ENCODE measurements around the gene DCAF7. TPM values are rescaled to one million over a fixed set of nuclear protein-coding genes. Genes with fewer than 3 reads are reported as not detected.

Gene DCAF7
- total RNA-seq, 4 donors from 2014 or later = 24.8 to 29.7 (median 25.9) TPM

DNA sequence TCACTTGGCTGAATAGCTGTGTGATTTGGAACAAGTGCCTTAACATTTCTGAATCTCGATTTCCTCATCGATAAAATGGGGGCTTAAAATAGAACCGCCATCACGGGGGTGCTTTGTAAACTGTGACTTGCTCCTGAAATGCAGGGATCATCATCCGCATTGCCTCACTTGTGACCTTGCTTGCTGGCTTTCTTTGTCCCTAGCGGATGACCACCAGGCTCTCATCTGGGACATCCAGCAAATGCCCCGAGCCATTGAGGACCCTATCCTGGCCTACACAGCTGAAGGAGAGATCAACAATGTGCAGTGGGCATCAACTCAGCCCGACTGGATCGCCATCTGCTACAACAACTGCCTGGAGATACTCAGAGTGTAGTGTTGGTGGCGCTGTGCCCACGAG is 38.5 kb downstream of the DCAF7 start:
- no peaks in the 10 kb centered on the region for H3K4me1 ChIP-seq
- no peaks in the 10 kb centered on the region for H3K27me3 ChIP-seq
- TF ChIP-seq CTCF (IDR thresholded peaks at IDR 0.05) = no peak
- no peak for TF ChIP-seq POLR2A (IDR thresholded peaks at IDR 0.05)
- H3K27ac ChIP-seq = no peak overlapping the region
- intact Hi-C loops (cut with DNase I) = no loop called here
- no peak for DNase-seq
- no peak overlapping the region for H3K4me3 ChIP-seq
- peaks cover 12 to 100% (median 39%) of the 10 kb centered on the region in 3 donors for H3K36me3 ChIP-seq
- 92% methylated on average over 10 of the region's 11 CpGs for WGBS, 2 donors
- H3K9me3 ChIP-seq = no peaks in the 10 kb centered on the region

DNA sequence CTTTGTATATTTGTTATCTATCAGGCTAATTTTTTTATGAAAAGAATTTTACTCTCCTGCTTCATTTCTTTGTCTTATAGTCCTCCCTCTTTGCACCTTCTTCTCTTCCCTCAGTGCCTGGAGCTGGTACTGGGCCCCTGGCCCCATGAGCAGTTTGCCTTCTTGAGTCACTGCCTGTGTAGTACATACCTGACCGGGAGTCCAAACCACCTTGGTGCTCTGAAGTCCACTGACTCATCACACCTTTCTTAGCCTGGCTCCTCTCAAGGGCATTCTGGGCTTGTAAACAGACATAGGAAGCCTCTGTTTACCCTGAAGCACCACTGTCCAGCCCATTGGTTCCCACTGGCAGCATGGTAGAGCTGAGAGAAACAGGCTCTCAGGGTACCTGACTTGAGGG is 39.4 kb downstream of the DCAF7 start:
- no peak overlapping the region for H3K27ac ChIP-seq
- peaks cover 9 to 100% (median 32%) of the 10 kb centered on the region in 3 donors for H3K36me3 ChIP-seq
- H3K4me1 ChIP-seq = no peaks in the 10 kb centered on the region
- 63 to 83% methylated on average over 1 of the region's 1 CpG for WGBS, 2 donors
- H3K9me3 ChIP-seq = no peaks in the 10 kb centered on the region
- no peaks in the 10 kb centered on the region for H3K27me3 ChIP-seq
- intact Hi-C loops (cut with DNase I) = no loop called here
- H3K4me3 ChIP-seq = no peak overlapping the region
- no peak for TF ChIP-seq POLR2A (IDR thresholded peaks at IDR 0.05)
- TF ChIP-seq CTCF (IDR thresholded peaks at IDR 0.05) = no peak
- DNase-seq = no peak

DNA sequence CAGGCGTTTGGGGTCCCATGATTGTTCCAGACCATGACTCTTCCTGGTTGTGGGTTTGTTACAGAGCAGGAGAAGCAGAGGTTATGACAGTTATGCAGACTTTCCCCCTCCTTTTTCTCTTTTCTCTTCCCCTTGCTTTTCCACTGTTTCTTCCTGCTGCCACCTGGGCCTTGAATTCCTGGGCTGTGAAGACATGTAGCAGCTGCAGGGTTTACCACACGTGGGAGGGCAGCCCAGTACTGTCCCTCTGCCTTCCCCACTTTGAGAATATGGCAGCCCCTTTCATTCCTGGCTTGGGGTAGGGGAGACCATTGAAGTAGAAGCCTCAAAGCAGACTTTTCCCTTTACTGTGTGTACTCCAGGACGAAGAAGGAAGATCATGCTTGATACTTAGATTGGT is 42.5 kb downstream of the DCAF7 start:
- TF ChIP-seq POLR2A (IDR thresholded peaks at IDR 0.05) (no peak), CTCF (IDR thresholded peaks at IDR 0.05) (no peak)
- Histone ChIP-seq H3K4me3 (no peak overlapping the region), H3K27me3 (no peaks in the 10 kb centered on the region), H3K9me3 (no peaks in the 10 kb centered on the region), H3K36me3 (peaks cover 6 to 79% (median 16%) of the 10 kb centered on the region in 3 donors), H3K27ac (no peak overlapping the region), H3K4me1 (no peaks in the 10 kb centered on the region)
- intact Hi-C loops (cut with DNase I) = no loop called here
- no peak for DNase-seq
- 64 to 97% methylated on average over 2 to 3 of the region's 3 CpGs for WGBS, 2 donors

DNA sequence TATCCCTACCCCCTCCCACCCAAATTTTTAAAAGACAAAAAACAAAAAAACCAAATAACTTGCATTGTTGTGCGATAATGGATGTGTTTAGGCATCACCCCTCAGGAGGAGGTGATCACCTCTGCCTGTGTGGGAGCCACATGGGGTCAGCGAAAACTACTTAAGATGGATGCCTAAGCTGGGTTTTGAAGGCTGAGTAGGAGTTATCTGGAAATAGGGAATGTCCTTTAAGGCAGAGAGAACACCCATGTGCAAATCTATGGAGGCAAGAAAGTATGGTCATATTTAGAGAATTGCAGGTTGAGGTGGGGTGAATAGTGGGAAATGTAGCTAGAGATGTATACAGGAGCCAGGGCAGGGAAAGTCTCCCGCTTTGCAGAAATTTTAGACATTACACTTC is 44.9 kb downstream of the DCAF7 start:
- TF ChIP-seq POLR2A (IDR thresholded peaks at IDR 0.05) = no peak
- TF ChIP-seq CTCF (IDR thresholded peaks at IDR 0.05) = no peak
- Histone ChIP-seq H3K9me3 (no peaks in the 10 kb centered on the region), H3K27me3 (no peaks in the 10 kb centered on the region), H3K27ac (no peak overlapping the region), H3K4me1 (peaks cover 0 to 5% (median 2%) of the 10 kb centered on the region in 3 donors), H3K4me3 (no peak overlapping the region), H3K36me3 (peaks cover 5 to 56% (median 6%) of the 10 kb centered on the region in 3 donors)
- intact Hi-C loops (cut with DNase I) = no loop called here
- no peak for DNase-seq
- WGBS, 2 donors = 89 to 97% methylated on average over 3 of the region's 3 CpGs

GRCh38 chr17:63596856-63597586 is 46.7 kb downstream of the DCAF7 start:
- no peak for DNase-seq
- TF ChIP-seq CTCF (IDR thresholded peaks at IDR 0.05) = no peak
- TF ChIP-seq POLR2A (IDR thresholded peaks at IDR 0.05) = peak in 1 of 4 donors; percentile 15
- WGBS, 2 donors = 62% methylated on average over 6 of the region's 6 CpGs
- no peak overlapping the region for H3K27ac ChIP-seq
- peaks cover 0 to 21% (median 10%) of the 10 kb centered on the region in 3 donors for H3K4me1 ChIP-seq
- no peaks in the 10 kb centered on the region for H3K9me3 ChIP-seq
- no peak overlapping the region for H3K4me3 ChIP-seq
- no peaks in the 10 kb centered on the region for H3K27me3 ChIP-seq
- H3K36me3 ChIP-seq = peaks cover 0 to 37% (median 0%) of the 10 kb centered on the region in 3 donors
- intact Hi-C loops (cut with DNase I) = no loop called here
